Dendritic cell treated with granulocyte-macrophage colony-stimulating factor and Interleukin-4, amounts not matched to agents 40 ng/mL and 50 ng/mL, for 4 days (primary cell): ENCODE measurements around the gene CCDC192.

Experiments
- H3K27ac Mint-ChIP-seq: one replicate; pipeline ENCODE4 v1.8.0; 2022; ENCODE audit warnings: mild to moderate bottlenecking, mixed read lengths
- H3K27me3 Mint-ChIP-seq: one replicate; pipeline ENCODE4 v1.8.0; 2022; ENCODE audit warnings: mild to moderate bottlenecking, mixed read lengths
- H3K36me3 Mint-ChIP-seq: one replicate; pipeline ENCODE4 v1.8.0; 2022; ENCODE audit warnings: low read depth, mixed read lengths
- H3K4me1 Mint-ChIP-seq: one replicate; pipeline ENCODE4 v1.8.0; 2022; ENCODE audit warnings: low read depth, mixed read lengths
- H3K4me3 Mint-ChIP-seq: one replicate; pipeline ENCODE4 v1.8.0; 2022; ENCODE audit warnings: mild to moderate bottlenecking, moderate library complexity, mixed read lengths
- H3K9me3 Mint-ChIP-seq: one replicate; pipeline ENCODE4 v1.8.0; 2022; ENCODE audit warnings: mixed read lengths
- intact Hi-C: fragments of 100-400 bp; cut with micrococcal nuclease; formaldehyde crosslinking; loops from one replicate; pipeline ENCODE4 v1.15.0; 2022

Gene CCDC192

GRCh38 chr5:127910307-127910956 is 207.2 kb downstream of the CCDC192 start:
- Mint-ChIP-seq H3K27ac (no peak overlapping the region), H3K4me1 (peaks cover 4% of the 10 kb centered on the region), H3K36me3 (no peaks in the 10 kb centered on the region), H3K9me3 (no peaks in the 10 kb centered on the region), H3K4me3 (no peak overlapping the region), H3K27me3 (no peaks in the 10 kb centered on the region)
- intact Hi-C loops, result no loop called here

DNA sequence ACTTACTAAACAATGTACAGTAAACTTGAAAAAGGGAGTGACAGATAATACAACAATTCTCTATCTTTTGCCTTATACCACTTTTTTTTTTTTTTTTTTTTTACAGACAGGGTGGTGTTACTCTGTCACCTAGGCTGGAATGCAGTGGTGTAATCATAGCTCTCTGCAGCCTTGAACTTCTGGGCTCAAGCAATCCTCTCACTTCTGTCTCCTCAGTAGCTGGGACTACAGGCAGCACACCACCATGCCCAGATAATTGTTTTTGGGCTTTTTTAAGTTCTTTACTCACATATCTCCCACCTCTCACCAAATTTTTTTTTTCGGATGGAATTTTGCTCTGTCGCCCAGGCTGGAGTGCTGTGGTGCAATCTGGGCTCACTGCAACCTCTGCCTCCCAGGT is 208.4 kb downstream of the CCDC192 start:
- intact Hi-C loops, result no loop called here
- no peaks in the 10 kb centered on the region for H3K36me3 Mint-ChIP-seq

GRCh38 chr5:127912411-127912810 is 209.2 kb downstream of the CCDC192 start:
- H3K36me3 Mint-ChIP-seq, result no peaks in the 10 kb centered on the region
- no peaks in the 10 kb centered on the region for H3K9me3 Mint-ChIP-seq
- H3K27ac Mint-ChIP-seq, result no peak overlapping the region
- H3K27me3 Mint-ChIP-seq, result no peaks in the 10 kb centered on the region
- H3K4me1 Mint-ChIP-seq, result peaks cover 8% of the 10 kb centered on the region
- H3K4me3 Mint-ChIP-seq, result no peak overlapping the region
- intact Hi-C loops, result no loop called here

More for the DNA sequence above, 208.4 kb downstream of the CCDC192 start:
- Mint-ChIP-seq H3K4me3 (no peak overlapping the region), H3K27ac (no peak overlapping the region), H3K4me1 (peaks cover 4% of the 10 kb centered on the region), H3K9me3 (no peaks in the 10 kb centered on the region), H3K27me3 (no peaks in the 10 kb centered on the region)

- Mint-ChIP-seq H3K27me3 (no peaks in the 10 kb centered on the region), H3K4me3 (no peak overlapping the region), H3K27ac (no peak overlapping the region), H3K36me3 (no peaks in the 10 kb centered on the region), H3K9me3 (no peaks in the 10 kb centered on the region), H3K4me1 (peaks cover 11% of the 10 kb centered on the region)
- intact Hi-C loops, result no loop called here
Observed at GRCh38 chr5:127916885-127917573, 213.8 kb downstream of the CCDC192 start.

- no peak overlapping the region for H3K4me3 Mint-ChIP-seq
- intact Hi-C loops, result no loop called here
- no peaks in the 10 kb centered on the region for H3K36me3 Mint-ChIP-seq
- H3K4me1 Mint-ChIP-seq, result peaks cover 11% of the 10 kb centered on the region
- no peaks in the 10 kb centered on the region for H3K27me3 Mint-ChIP-seq
- H3K9me3 Mint-ChIP-seq, result no peaks in the 10 kb centered on the region
- H3K27ac Mint-ChIP-seq, result no peak overlapping the region
Observed at GRCh38 chr5:127919006-127919796, 216.0 kb downstream of the CCDC192 start.

GRCh38 chr5:127919818-127920217 is 216.6 kb downstream of the CCDC192 start:
- H3K4me1 Mint-ChIP-seq, result peaks cover 11% of the 10 kb centered on the region
- H3K36me3 Mint-ChIP-seq, result no peaks in the 10 kb centered on the region
- no peaks in the 10 kb centered on the region for H3K9me3 Mint-ChIP-seq
- no peaks in the 10 kb centered on the region for H3K27me3 Mint-ChIP-seq
- intact Hi-C loops, result no loop called here
- H3K27ac Mint-ChIP-seq, result no peak overlapping the region
- H3K4me3 Mint-ChIP-seq, result no peak overlapping the region

DNA sequence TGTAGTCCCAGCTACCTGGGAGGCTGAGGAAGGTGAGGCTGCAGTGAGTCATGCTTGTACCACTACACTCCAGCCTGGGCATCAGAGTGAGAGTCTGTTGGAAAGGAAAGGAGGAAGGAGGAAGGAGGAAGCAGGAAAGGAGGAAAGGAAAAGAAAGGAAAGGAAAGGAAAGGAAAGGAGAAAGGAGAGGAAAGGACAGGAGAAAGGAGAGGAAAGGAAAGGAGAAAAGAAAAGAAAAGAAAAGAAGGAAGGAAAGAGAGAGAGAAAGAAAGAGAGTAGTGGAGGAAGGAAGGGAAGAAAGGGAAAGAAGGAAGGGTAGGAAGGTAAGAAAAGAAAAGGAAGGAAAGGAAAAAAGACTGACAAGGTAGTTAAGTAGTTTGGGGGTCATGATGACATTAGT is 217.7 kb downstream of the CCDC192 start:
- Mint-ChIP-seq H3K4me1 (peaks cover 11% of the 10 kb centered on the region), H3K27me3 (no peaks in the 10 kb centered on the region), H3K4me3 (no peak overlapping the region), H3K27ac (no peak overlapping the region), H3K9me3 (no peaks in the 10 kb centered on the region), H3K36me3 (no peaks in the 10 kb centered on the region)
- intact Hi-C loops, result no loop called here

DNA sequence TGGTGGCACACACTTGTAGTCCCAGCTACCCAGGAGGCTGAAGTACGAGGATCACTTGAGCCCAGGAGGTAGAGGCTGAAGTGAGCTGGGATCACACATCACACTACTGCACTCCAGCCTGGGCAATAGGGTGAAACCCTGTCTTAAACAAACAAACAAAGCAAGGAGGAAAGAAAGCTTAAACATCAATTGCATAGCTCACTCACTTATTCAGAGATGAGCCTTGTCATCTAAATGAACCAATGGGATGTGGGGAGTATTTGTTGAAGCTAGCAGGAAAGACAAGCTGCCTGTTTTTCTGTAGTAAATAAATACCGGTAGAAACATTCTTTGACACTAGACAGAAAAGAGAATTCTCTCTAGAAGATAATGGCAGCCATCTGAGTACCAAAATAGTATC is 219.4 kb downstream of the CCDC192 start:
- H3K27me3 Mint-ChIP-seq, result no peaks in the 10 kb centered on the region
- no peaks in the 10 kb centered on the region for H3K36me3 Mint-ChIP-seq
- H3K27ac Mint-ChIP-seq, result no peak overlapping the region
- no peaks in the 10 kb centered on the region for H3K9me3 Mint-ChIP-seq
- H3K4me1 Mint-ChIP-seq, result peaks cover 7% of the 10 kb centered on the region
- H3K4me3 Mint-ChIP-seq, result no peak overlapping the region
- intact Hi-C loops, result no loop called here

- H3K27me3 Mint-ChIP-seq, result no peaks in the 10 kb centered on the region
- no peak overlapping the region for H3K4me3 Mint-ChIP-seq
- peaks cover 6% of the 10 kb centered on the region for H3K4me1 Mint-ChIP-seq
- intact Hi-C loops, result no loop called here
- H3K9me3 Mint-ChIP-seq, result no peaks in the 10 kb centered on the region
- no peaks in the 10 kb centered on the region for H3K36me3 Mint-ChIP-seq
- no peak overlapping the region for H3K27ac Mint-ChIP-seq
Observed at GRCh38 chr5:127923804-127924570, 220.8 kb downstream of the CCDC192 start.

DNA sequence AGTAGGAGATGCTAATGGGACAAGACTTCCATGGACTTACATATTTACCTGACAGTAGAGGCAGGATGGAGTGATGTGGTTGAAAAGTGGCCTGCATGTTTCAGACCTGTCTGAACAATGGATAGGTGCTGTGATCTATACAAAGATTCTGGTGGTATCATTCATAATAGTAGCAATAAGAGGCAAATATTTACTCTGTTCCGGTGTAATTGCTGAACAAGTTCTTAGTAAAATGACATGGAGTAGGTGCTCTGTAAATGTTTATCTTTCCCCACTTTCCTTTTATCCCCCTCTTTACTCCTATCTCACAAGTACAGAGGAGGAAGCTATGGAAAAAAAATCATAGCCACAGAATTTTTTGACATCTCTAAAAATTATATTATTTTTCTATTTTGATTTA is 221.4 kb downstream of the CCDC192 start:
- intact Hi-C loops, result no loop called here
- H3K4me3 Mint-ChIP-seq, result no peak overlapping the region
- no peaks in the 10 kb centered on the region for H3K36me3 Mint-ChIP-seq
- H3K4me1 Mint-ChIP-seq, result peaks cover 6% of the 10 kb centered on the region
- no peaks in the 10 kb centered on the region for H3K27me3 Mint-ChIP-seq
- H3K9me3 Mint-ChIP-seq, result no peaks in the 10 kb centered on the region
- H3K27ac Mint-ChIP-seq, result no peak overlapping the region

- Mint-ChIP-seq H3K36me3 (no peaks in the 10 kb centered on the region), H3K27ac (no peak overlapping the region), H3K4me1 (peaks cover 6% of the 10 kb centered on the region), H3K9me3 (no peaks in the 10 kb centered on the region), H3K27me3 (no peaks in the 10 kb centered on the region), H3K4me3 (no peak overlapping the region)
- intact Hi-C loops, result no loop called here
Observed at GRCh38 chr5:127925916-127926315, 222.7 kb downstream of the CCDC192 start.

- Mint-ChIP-seq H3K27me3 (no peaks in the 10 kb centered on the region), H3K27ac (no peak overlapping the region)
- intact Hi-C loops, result no loop called here
Observed at GRCh38 chr5:127926974-127927373, 223.8 kb downstream of the CCDC192 start.

GRCh38 chr5:127928053-127928452 is 224.9 kb downstream of the CCDC192 start:
- no peak overlapping the region for H3K4me3 Mint-ChIP-seq
- H3K27ac Mint-ChIP-seq, result no peak overlapping the region
- H3K4me1 Mint-ChIP-seq, result peaks cover 6% of the 10 kb centered on the region
- H3K9me3 Mint-ChIP-seq, result no peaks in the 10 kb centered on the region
- H3K27me3 Mint-ChIP-seq, result no peaks in the 10 kb centered on the region
- intact Hi-C loops, result no loop called here
- no peaks in the 10 kb centered on the region for H3K36me3 Mint-ChIP-seq

More at GRCh38 chr5:127926974-127927373, 223.8 kb downstream of the CCDC192 start:
- Mint-ChIP-seq H3K9me3 (no peaks in the 10 kb centered on the region), H3K4me1 (peaks cover 6% of the 10 kb centered on the region), H3K4me3 (no peak overlapping the region), H3K36me3 (no peaks in the 10 kb centered on the region)

DNA sequence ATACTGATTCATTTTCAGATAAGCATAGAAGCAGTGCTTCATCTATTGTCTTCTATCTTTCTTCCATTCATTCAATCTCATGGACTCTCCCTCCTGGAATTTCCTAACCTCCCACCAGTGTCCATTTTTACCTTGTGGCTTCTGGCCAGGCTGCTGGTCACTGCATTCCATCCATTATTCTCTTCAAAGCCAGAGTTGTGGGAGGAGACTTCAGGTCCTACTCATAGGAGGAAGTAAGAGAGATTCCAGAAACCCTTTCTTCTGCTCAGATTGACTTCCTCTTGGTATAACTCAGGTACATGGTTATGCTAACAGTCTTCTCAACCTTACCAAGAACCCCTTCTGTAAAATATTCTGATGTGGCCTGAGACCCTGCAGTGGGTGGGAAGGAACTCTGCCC is 227.1 kb downstream of the CCDC192 start:
- H3K27me3 Mint-ChIP-seq, result no peaks in the 10 kb centered on the region
- no peak overlapping the region for H3K4me3 Mint-ChIP-seq
- intact Hi-C loops, result no loop called here
- peaks cover 6% of the 10 kb centered on the region for H3K4me1 Mint-ChIP-seq
- H3K27ac Mint-ChIP-seq, result no peak overlapping the region
- no peaks in the 10 kb centered on the region for H3K36me3 Mint-ChIP-seq
- no peaks in the 10 kb centered on the region for H3K9me3 Mint-ChIP-seq
